Brain microvascular endothelial cell (primary cell): ENCODE data around the gene DAAM2.

Experiments
- DNase-seq: peaks from one replicate; pipeline ENCODE4 v3.0.0-alpha.2; 2020
- H3K27ac ChIP-seq: fragments of 250-450 bp; sonication (Bioruptor Pico); 2 replicates; pipeline ENCODE4 v1.5.1; 2020; ENCODE audit warnings: mild to moderate bottlenecking, moderate library complexity
- H3K27me3 ChIP-seq: fragments of 250-450 bp; sonication (Bioruptor Pico); replicated peaks from 2 replicates; pipeline ENCODE4 v1.5.1; 2020; ENCODE audit warnings: mild to moderate bottlenecking
- H3K36me3 ChIP-seq: fragments of 250-450 bp; sonication (Bioruptor Pico); replicated peaks from 2 replicates; pipeline ENCODE4 v1.5.1; 2020; ENCODE audit warnings: mild to moderate bottlenecking
- H3K4me3 ChIP-seq: 2 replicates; pipeline ENCODE4 v1.5.1; 2011; ENCODE audit warnings: low read depth, mild to moderate bottlenecking, control low read depth, low read length, moderate library complexity
- in situ Hi-C: cut with HindIII; loops from 2 replicates; pipeline ENCODE4 v1.10.0; 2017; ENCODE audit warnings: low sequenced_read_pairs, low pct_ligation_motif_present
- TF ChIP-seq, protein P1 (sequence below): IDR thresholded peaks from 2 replicates; pipeline ENCODE4 v1.5.1; 2011; ENCODE audit warnings: low read depth, mild to moderate bottlenecking, moderate library complexity, low read length, control low read depth, inconsistent platforms; ENCODE audit errors: missing control alignments

DAAM2 gene

GRCh38 chr6:39808346-39808745 lies 16.2 kb downstream of the DAAM2 start:
- DNase-seq: no peak
- in situ Hi-C loops: no loop called here
- Histone ChIP-seq H3K36me3 (no peaks in the 10 kb centered on the region), H3K4me3 (no peak overlapping the region), H3K27me3 (no peaks in the 10 kb centered on the region), H3K27ac (no peak overlapping the region)
- TF ChIP-seq, protein P1, sequence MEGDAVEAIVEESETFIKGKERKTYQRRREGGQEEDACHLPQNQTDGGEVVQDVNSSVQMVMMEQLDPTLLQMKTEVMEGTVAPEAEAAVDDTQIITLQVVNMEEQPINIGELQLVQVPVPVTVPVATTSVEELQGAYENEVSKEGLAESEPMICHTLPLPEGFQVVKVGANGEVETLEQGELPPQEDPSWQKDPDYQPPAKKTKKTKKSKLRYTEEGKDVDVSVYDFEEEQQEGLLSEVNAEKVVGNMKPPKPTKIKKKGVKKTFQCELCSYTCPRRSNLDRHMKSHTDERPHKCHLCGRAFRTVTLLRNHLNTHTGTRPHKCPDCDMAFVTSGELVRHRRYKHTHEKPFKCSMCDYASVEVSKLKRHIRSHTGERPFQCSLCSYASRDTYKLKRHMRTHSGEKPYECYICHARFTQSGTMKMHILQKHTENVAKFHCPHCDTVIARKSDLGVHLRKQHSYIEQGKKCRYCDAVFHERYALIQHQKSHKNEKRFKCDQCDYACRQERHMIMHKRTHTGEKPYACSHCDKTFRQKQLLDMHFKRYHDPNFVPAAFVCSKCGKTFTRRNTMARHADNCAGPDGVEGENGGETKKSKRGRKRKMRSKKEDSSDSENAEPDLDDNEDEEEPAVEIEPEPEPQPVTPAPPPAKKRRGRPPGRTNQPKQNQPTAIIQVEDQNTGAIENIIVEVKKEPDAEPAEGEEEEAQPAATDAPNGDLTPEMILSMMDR: no peak

DNA sequence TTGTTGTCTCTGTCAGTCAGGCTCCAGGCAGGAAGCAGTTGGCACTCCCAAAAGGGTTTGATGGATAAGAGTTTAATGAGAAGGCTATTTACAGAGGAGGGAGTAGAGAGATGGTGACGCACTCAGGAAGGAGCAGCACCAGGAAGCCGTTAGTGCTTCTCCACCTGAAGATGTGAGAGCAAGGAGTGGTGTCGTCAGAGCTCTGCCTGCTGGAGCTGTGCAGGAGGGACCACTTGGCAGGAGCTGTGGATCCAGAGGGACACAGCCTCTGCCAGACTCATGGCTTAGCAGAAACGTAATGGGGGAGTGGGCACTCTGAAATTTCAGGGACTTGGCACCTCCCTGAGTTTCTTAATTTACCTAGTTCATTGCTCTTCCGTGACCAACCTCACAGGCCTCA lies 16.8 kb downstream of the DAAM2 start:
- no peak for DNase-seq
- Histone ChIP-seq H3K36me3 (no peaks in the 10 kb centered on the region), H3K4me3 (no peak overlapping the region), H3K27me3 (no peaks in the 10 kb centered on the region), H3K27ac (no peak overlapping the region)
- in situ Hi-C loops: no loop called here
- TF ChIP-seq, protein P1: no peak

GRCh38 chr6:39811835-39812345 lies 19.7 kb downstream of the DAAM2 start:
- no peaks in the 10 kb centered on the region for H3K27me3 ChIP-seq
- DNase-seq: no peak
- no peak overlapping the region for H3K4me3 ChIP-seq
- H3K27ac ChIP-seq: no peak overlapping the region
- H3K36me3 ChIP-seq: no peaks in the 10 kb centered on the region
- TF ChIP-seq, protein P1: no peak
- in situ Hi-C loops: no loop called here

- TF ChIP-seq, protein P1: no peak
- no peak overlapping the region for H3K4me3 ChIP-seq
- in situ Hi-C loops: no loop called here
These were observed 20.3 kb downstream of the DAAM2 start for GRCh38 chr6:39812496-39812852.

GRCh38 chr6:39812853-39813533 lies 20.8 kb downstream of the DAAM2 start:
- no peak for DNase-seq
- no peak overlapping the region for H3K27ac ChIP-seq
- in situ Hi-C loops: no loop called here
- H3K4me3 ChIP-seq: no peak overlapping the region
- H3K36me3 ChIP-seq: no peaks in the 10 kb centered on the region
- TF ChIP-seq, protein P1: peak; percentile 52
- H3K27me3 ChIP-seq: no peaks in the 10 kb centered on the region

More at GRCh38 chr6:39812496-39812852, 20.3 kb downstream of the DAAM2 start:
- DNase-seq: no peak
- Histone ChIP-seq H3K36me3 (no peaks in the 10 kb centered on the region), H3K27me3 (no peaks in the 10 kb centered on the region), H3K27ac (no peak overlapping the region)

- H3K36me3 ChIP-seq: no peaks in the 10 kb centered on the region
- H3K27me3 ChIP-seq: no peaks in the 10 kb centered on the region
- in situ Hi-C loops: no loop called here
- H3K27ac ChIP-seq: no peak overlapping the region
- H3K4me3 ChIP-seq: no peak overlapping the region
- DNase-seq: no peak
- TF ChIP-seq, protein P1: no peak
These were observed 22.1 kb downstream of the DAAM2 start for GRCh38 chr6:39814236-39814635.
